Measurements from ENCODE around the gene KIAA1191. TPM values are rescaled to one million over a fixed set of nuclear protein-coding genes. Genes with fewer than 3 reads are reported as not detected.

KIAA1191 gene
- total RNA-seq, 1 experiment from 2014 or later, result 128 TPM

- Histone ChIP-seq H3K56ac (ENCODE audit: insufficient read length, low read depth, low read length) (no peak overlapping the region), H2AFZ (ENCODE audit: low read length) (no peak overlapping the region), H4K20me1 (ENCODE audit: control insufficient read depth, insufficient read depth, insufficient read length) (no peaks in the 10 kb centered on the region), H2BK12ac (ENCODE audit: insufficient read length, low read depth, low read length) (no peak overlapping the region), H3K14ac (ENCODE audit: insufficient read depth, low read length) (no peak overlapping the region), H2BK20ac (ENCODE audit: low read depth, low read length, poor library complexity, severe bottlenecking) (no peak overlapping the region), H3K23ac (ENCODE audit: insufficient read length, low read depth, low read length) (no peak overlapping the region), H3K4me2 (ENCODE audit: insufficient read depth, insufficient read length, low read length) (no peak overlapping the region), H3K79me2 (ENCODE audit: insufficient read depth, low read length) (no peaks in the 10 kb centered on the region; the same call in 1 of the 2 replicates), H4K8ac (replicated peaks; ENCODE audit: insufficient read length, low read depth, low read length) (no peak overlapping the region), H3K18ac (ENCODE audit: insufficient read length, low read depth, low read length) (no peak overlapping the region), H3T11ph (ENCODE audit: low read length) (no peak overlapping the region), H3K9me3 (ENCODE audit: control insufficient read depth, low read depth, low read length) (no peaks in the 10 kb centered on the region), H4K5ac (ENCODE audit: insufficient read length, low read depth, low read length) (no peak overlapping the region), H3K27ac (ENCODE audit: insufficient read length, low read depth, low read length) (no peak overlapping the region), H3K23me2 (ENCODE audit: insufficient read length, low read depth, low read length, poor library complexity, severe bottlenecking) (no peaks in the 10 kb centered on the region), H3K79me1 (ENCODE audit: insufficient read depth, low read depth, low read length, poor library complexity, severe bottlenecking) (no peaks in the 10 kb centered on the region), H3K4ac (ENCODE audit: low read depth, low read length) (no peak overlapping the region), H3K27me3 (ENCODE audit: insufficient read depth, low read length) (no peaks in the 10 kb centered on the region), H2BK5ac (ENCODE audit: insufficient read length, low read length) (no peak overlapping the region), H2BK15ac (ENCODE audit: low read depth, low read length) (no peak overlapping the region), H4K91ac (ENCODE audit: insufficient read length, low read depth, low read length) (no peak overlapping the region), H3K4me1 (ENCODE audit: insufficient read depth, low read length) (no peaks in the 10 kb centered on the region), H2BK120ac (ENCODE audit: low read depth, low read length, poor library complexity, severe bottlenecking) (no peak overlapping the region), H3K9ac (ENCODE audit: extremely low read depth, insufficient read length, low read length) (no peak overlapping the region), H2AK5ac (ENCODE audit: insufficient read length, low read length) (no peak overlapping the region)
- no peak for DNase-seq
- H3K9me3 Mint-ChIP-seq, result no peaks in the 10 kb centered on the region
- no peak overlapping the region for H3K27ac Mint-ChIP-seq
- H3K36me3 Mint-ChIP-seq (ENCODE audit: insufficient read depth in 1 of 3, low read depth in 3 of 3), result peaks cover 26 to 68% (median 34%) of the 10 kb centered on the region in 3 experiments
- peaks cover 0 to 2% of the 10 kb centered on the region in 2 experiments; a peak in 2 of 4 replicates for H3K4me1 Mint-ChIP-seq
- no peaks in the 10 kb centered on the region for H3K27me3 Mint-ChIP-seq (ENCODE audit: low read depth)
- no CpG with 5 or more reads among the region's 3 CpGs for WGBS (ENCODE audit: extremely low coverage, insufficient read length, low lambda C conversion rate)
- TF ChIP-seq CTCF (conservative IDR thresholded peaks at IDR 0.05), result no peak
- H3K4me3 Mint-ChIP-seq, result no peak overlapping the region; a peak in 1 of 5 replicates
These were observed 19.9 kb upstream of the KIAA1191 start for GRCh38 chr5:176381423-176381822.

Data from H9 (cell line).